GM20431 (cell line): Measurements from ENCODE around the gene UBTF.

ENCODE experiments used
- in situ Hi-C: fragments of 300-500 bp; cut with MseI, MboI; formaldehyde crosslinking; loops from one replicate; pipeline ENCODE4 v1.15.0; 2020; ENCODE audit warnings: low sequenced_read_pairs; ENCODE audit not compliant: unreplicated experiment

The UBTF gene

DNA sequence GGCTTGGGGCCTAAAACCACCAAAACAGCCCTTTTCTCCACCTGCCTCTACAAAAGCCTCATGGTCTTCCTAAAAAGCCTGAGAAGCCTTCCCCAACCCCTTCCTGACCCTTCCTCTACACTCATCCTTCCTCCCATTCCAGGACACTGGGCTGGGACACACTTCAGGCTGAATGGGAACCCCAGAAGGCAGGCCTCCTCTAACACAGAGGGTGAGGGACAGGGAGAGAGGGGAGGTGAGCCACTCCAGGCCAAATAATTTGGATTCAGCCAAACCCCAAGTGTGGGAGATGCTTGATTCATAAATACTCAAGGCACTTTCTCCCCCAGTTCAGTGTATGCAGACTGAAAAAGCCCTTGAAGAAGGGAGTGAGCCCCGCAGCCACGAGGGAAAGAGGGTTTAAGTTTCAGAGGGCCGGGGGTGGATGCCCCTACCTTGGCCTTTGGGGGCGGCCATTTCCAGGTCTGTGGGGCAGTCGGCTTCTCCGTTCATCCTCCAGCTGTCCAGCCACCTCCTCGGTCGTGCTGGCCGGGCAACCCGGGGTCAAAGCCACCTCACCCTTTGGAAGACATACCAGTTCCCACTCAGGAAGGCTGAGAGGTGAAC, 1.6 kb downstream of the UBTF start:
- in situ Hi-C loops, result no loop called here

DNA sequence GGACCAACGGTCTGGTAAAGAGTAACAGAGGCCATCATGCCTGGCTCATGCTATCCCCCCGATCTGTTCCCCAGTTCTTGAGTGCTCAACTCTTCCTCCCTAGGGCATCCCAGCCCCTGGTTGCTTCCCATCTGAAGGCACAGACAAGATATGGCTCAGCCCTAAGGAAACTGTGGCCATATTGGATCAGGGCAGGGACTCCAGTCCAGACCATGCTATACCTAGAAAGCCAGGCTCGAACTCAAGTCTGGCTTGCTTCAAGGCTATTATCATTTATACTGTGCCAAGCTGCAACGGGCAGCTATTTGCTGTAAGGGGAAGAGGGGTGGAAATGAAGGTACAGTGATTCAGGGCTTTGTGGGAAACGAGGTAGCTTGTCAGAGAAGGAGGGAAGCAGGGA, 2.8 kb downstream of the UBTF start:
- in situ Hi-C loops, result no loop called here

DNA sequence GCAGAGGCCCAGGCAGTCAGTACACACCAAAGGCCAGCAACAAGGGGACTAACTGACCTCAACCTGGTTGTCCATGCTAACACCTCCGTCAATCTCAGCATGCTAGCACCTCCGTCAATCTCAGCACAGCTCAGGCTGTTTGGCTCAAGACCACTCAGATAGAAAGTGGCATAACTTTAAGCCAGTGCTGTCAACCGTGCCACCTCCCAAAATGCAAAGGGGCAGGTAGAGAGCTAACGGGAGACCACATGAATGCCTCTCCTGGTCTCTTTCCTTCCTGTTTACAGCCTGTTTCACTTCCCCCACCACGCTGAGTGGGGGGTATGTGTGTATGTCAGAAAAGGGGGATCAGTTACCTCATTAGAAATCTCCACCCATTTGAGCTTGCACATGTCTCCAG, 3.3 kb downstream of the UBTF start:
- in situ Hi-C loops, result no loop called here

DNA sequence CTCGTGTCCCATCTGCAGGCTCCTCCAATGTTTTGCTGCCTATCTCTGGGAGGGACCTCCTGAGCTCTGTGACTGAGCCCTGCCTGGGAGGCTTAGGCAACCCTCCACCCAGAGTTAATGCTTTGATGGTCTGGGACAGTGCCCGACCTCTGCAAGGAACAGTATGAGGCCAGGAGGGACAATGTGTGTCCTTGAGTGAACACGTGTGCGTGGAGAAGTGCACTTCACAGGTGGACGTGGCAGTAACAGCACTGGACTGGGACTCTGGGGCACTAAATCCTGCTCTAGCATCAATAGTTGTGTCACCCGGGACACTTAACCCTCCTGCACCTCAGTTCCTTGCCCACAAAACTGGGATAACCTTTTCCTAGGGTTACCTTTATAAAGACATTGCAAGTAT, 4.6 kb downstream of the UBTF start:
- in situ Hi-C loops, result no loop called here

DNA sequence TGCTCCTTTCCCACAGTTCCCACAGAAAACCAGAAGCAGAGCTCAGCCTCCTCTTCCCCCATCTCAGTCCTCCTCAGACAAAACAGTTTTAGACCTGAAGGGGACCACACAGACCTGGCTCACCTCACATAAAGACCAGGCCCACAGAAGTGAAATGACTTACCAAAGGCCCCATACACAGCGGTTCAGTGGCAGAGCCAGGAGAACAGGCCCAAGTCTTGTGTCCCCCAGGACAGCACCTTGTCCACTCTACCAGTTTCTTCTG, 5.3 kb downstream of the UBTF start:
- in situ Hi-C loops, result no loop called here

DNA sequence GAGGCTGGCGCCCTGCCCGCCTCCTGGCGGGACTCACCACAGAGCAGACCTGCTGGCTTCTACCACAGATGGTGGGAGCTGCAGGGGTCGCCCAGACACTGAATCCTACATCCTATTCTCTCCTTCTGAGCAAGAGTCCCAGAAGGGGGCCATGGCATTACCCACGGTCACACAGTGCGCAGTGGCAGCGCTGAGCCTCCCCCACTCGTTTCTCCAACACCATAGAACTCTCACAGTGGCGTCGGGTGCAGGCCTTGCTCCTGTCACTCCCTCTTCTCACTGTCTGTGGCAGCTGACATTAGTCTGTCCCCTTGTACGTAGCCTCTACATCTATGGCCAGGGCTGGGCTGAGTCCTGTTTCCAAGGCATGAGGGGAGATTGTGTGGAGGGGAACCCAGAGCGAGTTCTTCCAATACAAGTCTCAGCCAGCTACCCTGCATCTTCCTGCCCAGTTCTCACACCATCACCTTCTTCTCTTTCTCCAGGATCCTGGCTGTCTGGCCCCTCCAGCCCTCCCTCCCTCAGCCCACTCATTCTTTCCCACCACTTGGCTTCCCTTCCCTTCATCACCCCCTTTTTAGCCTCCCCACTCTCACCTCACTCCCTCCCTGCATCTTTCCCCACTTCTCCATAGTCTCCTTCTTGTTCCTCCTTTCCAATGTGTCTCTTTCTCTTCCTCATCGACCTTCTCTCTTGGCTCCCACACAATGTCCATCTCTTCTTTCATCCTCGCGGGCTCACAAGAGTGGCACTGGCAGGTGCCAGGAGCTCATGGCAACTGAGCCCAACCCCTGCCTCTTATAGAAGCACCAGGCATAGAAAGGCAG, 5.9 kb downstream of the UBTF start:
- in situ Hi-C loops, result no loop called here

DNA sequence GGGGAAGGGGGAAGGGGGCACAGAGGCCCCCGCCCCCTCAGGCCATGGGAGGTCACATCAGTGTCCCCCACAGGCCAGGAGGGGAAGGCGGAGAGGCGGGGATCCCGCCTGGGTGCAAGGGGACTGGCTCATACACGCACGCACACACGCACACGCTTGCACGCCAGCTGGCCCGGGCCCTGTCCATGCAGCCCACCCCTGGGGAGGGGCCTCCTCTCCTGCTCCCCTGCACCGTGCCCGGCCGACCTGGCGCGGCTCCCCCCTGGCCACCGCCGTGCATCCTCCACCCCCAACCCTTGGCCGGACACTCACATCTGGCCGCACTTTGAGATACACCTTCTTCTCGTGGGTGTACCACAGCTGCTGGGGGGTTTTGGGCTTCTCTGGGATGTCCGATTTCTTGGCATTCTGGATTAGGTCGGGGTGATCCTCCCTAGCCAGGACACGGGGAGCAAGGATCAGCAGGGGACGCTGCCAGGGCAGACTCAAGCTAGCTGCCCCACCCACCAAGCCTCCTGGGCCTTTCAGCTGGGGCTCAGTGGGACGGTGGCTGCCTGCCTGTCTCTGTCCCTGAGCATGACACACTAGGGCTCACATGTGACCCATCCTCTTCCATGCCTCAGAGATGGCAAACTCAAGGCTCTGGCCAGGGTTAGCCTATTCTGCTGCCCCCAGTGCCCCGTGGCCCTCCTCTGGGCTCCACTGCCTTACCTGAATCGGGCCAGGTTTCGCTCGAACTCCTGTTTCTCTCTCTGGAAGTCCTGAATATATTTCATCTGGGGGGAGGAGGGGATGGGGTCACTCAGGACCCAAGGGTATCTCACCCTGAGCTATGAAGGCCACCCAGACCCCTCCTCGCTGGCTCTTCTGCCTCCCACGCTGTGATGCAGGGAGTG, 6.7 kb downstream of the UBTF start:
- in situ Hi-C loops, result no loop called here

DNA sequence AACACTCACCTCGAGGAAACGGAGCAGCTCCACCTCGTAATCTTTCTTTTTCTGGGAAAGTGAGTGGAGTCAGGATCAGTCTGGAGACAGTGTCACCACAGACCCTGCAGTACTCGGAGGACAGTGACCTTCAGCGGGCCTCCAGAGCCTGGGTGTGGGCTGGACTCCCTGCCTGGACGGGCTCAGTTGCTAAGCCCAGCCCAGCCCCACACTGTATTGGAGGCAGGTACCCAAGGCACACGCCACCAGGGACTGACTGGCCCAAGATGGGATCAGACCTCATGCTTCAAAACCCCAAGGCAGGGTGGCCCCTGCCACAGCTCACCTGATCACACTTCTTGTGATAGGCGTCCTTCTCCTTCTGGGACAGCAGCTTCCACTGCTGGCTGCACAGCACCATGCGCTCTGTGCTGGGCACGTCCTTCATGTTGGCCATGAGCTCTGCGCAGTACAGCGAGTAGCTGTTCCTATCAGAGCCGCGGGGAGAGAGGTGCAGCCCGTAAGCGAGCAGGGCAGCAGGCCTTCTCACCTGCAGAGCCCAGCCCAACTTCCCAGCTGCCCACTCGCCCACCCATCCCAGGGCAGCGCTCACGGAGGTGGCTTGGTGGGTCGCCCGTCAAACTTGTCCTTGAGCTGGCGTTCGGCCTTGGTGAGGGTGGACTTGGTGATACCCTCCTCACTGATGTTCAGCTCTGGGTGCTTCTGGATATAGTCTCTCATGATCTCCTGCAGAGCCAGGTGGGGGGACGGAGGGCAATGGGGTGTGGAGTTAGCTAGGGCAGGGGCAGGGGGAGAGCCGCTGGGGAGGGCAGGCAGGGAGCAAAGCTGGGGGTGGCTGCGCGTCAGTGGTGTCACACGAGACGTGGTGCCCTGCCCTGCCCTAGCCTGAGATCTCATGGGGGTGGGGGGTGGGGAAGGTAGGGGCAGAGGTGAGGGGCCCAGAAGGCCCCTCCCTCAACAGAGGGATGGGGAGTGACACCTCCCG, 7.9 kb downstream of the UBTF start:
- in situ Hi-C loops, result no loop called here

DNA sequence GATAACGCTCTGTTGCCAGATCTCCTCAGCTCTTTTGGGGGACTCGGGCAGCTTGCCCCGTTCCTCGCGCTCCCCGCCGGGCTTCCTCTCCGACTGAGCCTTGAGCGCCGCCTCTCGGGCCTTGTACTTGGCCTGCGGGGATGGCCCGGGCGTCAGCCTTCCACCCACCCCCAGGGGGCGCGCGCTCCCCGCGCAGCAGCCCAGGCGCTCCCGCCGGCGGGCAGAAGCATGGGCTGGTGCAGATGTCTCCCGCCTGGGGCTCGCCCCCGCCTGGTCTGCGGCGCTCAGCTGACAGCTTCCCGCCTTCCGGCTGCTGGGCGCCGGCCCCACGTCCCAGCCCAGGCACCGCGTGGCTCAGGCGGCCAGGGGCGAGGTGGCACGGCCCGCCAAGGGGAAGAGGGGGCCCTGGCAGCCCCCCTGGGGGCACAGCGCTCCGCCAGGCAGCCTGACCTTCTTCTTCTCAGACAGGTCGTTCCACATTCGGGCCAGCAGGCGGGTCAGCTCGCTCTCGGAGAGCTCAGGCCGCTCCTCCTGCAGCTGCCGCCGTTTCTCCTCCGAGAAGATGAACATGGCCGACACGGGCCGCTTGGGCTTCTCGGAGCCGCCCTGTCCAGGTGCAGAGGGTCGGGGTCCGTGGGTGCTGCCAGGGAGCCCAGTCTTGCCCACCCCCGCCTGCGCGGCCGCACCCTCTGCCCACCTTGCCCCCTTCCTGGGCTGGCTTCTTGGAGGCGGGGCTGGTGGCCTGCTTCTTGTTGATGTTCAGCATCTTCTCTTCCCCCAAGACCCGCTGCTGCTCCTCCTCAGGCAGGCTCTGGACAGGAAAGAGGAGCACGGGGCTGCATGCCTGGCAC, 8.9 kb downstream of the UBTF start:
- in situ Hi-C loops, result no loop called here

DNA sequence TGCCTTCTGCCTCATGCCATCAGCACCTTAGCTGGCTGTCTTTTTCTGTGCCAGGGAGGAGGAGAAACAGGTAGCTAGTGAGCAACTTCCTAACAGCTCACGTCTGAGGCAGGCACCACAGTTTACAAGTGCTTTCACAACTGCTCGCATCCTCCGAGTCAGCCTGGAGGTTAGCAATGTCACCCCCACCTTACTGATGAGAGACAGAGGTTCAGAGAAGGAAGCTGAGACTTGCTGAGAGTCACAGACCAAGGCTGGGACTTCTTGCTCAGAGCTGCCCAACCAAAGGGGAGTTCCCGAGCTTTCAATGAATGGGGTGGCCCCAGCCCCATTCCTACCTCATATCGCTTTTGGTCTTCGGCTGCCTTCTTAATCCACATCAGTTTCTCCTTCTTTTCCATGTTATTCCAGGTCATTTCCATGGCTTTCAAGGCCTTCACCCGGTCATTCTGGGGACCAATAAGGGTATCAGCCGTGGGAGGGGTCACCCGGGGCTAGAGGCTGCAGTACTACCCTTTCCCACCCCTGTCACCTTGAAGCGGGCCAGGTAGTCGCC, 9.6 kb downstream of the UBTF start:
- in situ Hi-C loops, result loop anchor here (10.0 kb wide), 1 partner anchor 115 kb away; the partner anchor contains the start of gene SLC25A39

DNA sequence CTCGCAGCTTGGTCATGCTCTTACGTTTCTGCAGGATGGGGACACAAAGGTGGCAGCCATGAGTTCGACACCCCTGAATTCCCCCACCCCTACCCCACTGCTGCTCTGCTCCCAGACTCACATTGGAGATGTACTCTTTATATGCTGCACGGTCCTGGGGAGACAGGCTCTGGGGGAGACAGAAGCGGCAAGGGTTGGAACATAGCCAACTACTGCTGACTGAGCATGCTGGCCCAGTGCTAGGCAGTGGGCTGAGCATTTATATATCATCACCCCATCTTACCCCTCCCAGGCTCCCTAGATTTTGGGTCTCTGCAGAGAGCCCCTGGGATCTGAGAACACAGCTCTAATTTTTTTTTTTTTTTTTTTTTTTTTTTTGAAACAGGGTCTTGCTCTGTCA, 11.7 kb downstream of the UBTF start:
- in situ Hi-C loops, result loop anchor here (10.0 kb wide), 1 partner anchor 117 kb away; the partner anchor contains the start of gene SLC25A39

DNA sequence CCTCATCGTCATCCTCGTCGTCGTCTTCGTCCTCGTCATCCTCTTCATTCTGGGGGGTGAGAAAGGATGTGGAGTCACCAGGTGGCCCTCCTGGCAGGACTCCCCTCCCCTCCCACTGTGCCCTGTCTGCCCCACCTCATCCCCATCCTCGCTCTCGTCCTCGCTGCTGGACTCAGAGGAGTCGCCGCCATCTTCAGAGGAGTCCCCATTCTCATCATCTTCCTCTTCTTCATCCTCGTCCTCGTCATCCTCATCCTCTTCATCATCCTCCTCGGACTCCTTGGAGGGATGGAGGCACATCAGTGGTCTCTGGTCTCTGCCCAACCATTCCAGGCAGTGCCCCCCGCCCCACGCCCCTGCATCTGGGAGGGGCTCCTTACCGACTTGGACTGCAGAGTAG, 12.2 kb downstream of the UBTF start:
- in situ Hi-C loops, result loop anchor here (10.0 kb wide), 1 partner anchor 117 kb away; the partner anchor contains the start of gene SLC25A39

DNA sequence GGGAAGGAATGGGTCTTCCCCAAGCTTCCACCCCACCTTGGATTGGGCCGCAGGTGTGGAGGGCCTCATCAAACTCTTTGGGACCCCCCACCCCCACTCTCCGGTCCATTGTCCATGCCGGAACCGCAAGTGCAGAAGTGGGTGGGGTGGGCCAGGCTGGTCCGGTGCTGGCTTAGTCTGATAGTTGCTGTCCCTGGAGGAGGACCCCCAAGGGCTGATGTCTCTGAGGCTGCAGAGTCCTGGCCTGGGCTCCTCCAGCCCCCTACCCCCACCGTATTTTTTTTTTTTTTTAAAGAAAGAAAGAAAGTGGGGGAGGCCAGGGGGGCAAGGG, 12.7 kb downstream of the UBTF start:
- in situ Hi-C loops, result loop anchor here (10.0 kb wide), 1 partner anchor 118 kb away; the partner anchor contains the start of gene SLC25A39

DNA sequence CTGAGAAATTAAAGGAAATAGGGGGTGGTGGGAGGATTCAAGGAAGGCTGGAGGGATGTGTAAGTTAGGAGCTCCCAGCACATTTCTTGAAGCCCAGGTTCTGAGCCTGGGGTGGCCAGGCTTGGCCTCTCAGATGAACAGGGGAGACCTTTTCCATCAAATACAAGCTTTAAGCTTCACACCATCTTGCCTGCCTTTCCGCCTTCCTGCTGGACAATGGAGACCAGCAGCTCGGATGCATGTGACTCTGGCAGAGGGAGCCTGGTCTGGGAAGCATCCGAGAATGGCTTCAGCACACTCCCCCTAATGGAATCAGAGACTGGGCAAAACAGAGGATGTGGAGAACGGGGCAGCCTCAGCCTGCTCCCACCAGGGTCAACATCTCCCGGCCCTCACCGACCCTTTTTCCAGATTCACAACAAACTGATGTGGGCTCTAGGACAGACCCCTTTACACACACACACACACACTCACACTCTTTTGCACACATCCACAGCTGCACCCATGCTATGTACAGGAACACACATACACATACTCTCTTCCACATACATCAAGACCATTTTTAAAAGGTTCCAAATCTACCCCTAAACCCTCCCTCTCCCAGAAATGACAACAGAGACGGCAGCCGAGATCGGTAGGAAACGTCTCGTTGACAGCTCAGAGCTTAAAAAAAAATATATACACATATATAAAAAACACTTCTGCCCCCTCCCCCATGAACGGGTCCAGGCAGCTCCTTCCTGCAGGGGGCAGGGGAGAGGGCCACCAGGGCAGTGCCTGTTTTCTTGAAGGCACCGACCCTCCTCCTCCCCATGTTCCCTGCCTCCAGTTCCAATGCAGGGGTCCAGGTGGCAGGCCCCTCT, 13.3 kb downstream of the UBTF start:
- in situ Hi-C loops, result loop anchor here (10.0 kb wide), 1 partner anchor 119 kb away; the partner anchor contains the start of gene SLC25A39

DNA sequence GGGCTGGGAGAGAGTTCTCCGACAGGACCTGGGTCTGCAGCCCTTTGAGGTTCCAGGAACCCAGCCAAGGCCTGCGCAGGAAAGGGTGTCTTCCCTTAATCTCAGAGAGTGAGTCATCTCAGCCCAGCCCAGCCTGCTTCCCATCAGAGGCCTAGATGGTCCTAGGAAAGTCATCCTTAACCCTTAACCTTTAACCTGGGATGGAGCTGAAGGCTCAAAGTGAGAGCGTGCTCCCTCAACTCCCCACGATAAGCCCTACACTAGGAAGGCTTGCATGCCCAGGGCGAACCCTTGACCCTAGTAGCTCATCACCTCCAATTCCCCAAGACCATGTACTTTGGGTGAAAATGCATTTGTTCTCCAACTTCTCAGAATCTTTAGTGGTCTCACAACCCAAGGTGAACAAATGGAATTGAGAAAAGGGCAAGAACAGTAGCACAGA, 15.0 kb downstream of the UBTF start:
- in situ Hi-C loops, result loop anchor here (10.0 kb wide), 1 partner anchor 120 kb away; the partner anchor contains the start of gene SLC25A39

DNA sequence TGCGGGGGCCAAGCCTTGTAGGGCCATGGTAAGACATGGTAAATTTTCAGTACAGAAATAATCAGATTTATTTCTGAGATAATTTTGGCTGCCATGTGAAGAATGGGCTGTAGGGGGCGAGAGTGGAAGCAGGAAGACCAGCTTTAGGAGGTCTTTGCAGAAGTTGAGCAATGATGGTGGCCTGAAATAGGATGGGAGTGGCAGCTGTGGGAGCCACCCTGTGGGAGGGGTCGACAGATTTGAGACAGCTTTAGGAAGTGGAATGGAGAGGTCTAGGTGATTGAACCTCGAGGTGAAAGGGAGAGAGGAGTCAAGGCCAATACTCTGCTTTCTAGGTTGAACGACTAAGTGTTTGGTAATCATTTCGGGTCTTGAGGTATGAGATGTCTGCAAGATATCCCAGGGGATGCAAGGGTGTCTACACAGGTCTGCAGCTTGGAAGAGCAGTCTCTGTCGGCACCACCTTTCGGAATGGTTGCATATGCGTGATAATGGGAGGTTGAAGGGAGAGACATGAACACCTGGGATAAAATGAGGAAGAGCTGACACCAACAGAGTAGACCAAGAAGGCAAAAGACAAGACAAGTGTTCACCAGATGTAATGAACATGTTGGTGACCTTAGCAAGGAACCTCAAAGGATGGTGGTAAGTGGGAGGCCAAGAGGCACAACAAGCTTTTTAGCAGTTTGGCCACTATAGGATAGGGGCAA, 15.6 kb downstream of the UBTF start:
- in situ Hi-C loops, result loop anchor here (10.0 kb wide), 1 partner anchor 121 kb away; the partner anchor contains the start of gene SLC25A39

DNA sequence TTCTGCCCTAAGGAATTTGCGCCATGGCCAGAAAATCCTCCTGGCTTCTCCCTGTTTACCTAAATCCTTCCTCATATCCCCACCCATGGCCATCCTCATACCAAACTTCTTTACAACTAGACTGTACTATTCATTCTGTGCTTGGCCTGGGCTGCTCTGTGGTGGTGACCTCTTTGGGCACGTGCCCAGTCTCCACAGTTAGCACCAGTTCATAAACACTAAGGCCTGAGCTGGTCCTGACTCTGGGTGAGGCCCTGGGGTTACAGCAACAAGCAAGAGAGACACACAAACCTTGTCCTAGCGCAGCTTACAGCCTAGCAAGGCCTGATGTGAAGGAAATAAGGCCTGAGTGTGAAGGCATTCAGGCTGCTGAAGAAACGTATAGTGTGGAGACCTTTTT, 16.7 kb downstream of the UBTF start:
- in situ Hi-C loops, result loop anchor here (10.0 kb wide), 1 partner anchor 122 kb away; the partner anchor contains the start of gene SLC25A39
